Fibroblast of pulmonary artery (primary cell): ENCODE measurements around the gene HOXB3.

Source experiments
- DNase-seq: peaks from one replicate; pipeline ENCODE4 v3.0.0-alpha.2; 2010; ENCODE audit warnings: low read depth
- H3K4me3 ChIP-seq: replicated peaks from 2 replicates; pipeline ENCODE4 v1.5.1; 2011; ENCODE audit warnings: low read depth, mild to moderate bottlenecking, control low read depth, low read length, moderate library complexity
- CTCF ChIP-seq: IDR thresholded peaks from 2 replicates; pipeline ENCODE4 v1.5.1; 2011; ENCODE audit warnings: mild to moderate bottlenecking, control low read depth, low read length, inconsistent platforms; ENCODE audit errors: missing control alignments

HOXB3 gene

GRCh38 chr17:48619826-48620449 is 29.9 kb upstream of the HOXB3 start:
- no peak for TF ChIP-seq CTCF
- no peak for DNase-seq
- no peak overlapping the region for H3K4me3 ChIP-seq

- no peak overlapping the region for H3K4me3 ChIP-seq
These were observed 28.3 kb upstream of the HOXB3 start for GRCh38 chr17:48618256-48618896.

DNA sequence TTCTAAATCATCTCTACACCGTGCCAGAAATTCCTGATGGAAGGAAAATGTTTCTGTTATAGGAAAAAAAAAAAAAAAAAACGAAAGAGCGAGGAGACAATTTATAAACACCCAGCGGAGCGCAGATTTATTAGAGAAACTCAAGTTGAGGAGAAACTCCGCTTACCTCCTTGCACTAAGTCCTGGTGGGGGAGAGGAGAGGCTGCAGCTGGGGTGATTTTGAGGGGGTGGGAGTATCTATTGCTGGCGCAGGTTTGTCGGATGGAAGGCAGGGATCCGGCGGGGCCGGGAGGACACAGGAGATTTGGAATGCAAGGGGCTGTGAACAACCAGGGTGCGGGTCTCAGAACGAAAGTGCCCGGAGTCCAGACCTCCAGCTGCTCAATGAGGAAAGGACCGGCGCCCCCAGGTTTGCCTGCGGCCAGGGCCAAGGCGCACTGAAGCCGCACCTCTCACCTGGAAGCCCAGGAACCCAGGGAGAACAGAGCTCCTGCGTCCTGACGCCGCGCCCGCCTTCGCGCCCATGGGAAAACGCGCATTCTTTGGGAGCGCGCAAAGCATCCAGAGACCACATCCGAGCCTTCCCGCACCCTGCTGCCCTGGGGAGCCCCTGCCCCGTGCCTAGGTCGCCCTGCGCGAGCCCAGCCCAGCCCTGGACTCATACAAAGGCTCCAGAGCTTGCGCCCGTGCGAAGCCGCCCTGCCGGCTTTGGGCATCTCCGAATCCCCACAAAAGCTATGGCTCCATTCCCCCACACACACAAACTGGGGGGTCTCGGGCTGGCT is 27.6 kb upstream of the HOXB3 start:
- H3K4me3 ChIP-seq: no peak overlapping the region
- no peak for DNase-seq
- no peak for TF ChIP-seq CTCF

More at GRCh38 chr17:48618256-48618896, 28.3 kb upstream of the HOXB3 start:
- DNase-seq: peak; percentile 86
- peak; percentile 88 for TF ChIP-seq CTCF

GRCh38 chr17:48616717-48617470 is 26.9 kb upstream of the HOXB3 start:
- no peak for DNase-seq
- TF ChIP-seq CTCF: no peak
- no peak overlapping the region for H3K4me3 ChIP-seq

GRCh38 chr17:48615963-48616716 is 26.1 kb upstream of the HOXB3 start:
- H3K4me3 ChIP-seq: no peak overlapping the region
- TF ChIP-seq CTCF: no peak
- DNase-seq: no peak
